Choroid plexus epithelial cell (primary cell): Measurements from ENCODE around the gene MAPK8.
A peak's percentile ranks its signal among the peaks of the same experiment; 100 is the strongest.

ENCODE experiments used
- DNase-seq: peaks from one replicate; pipeline ENCODE4 v3.0.0-alpha.2; 2010; ENCODE audit warnings: low read depth
- H3K4me3 ChIP-seq: 2 replicates; pipeline ENCODE4 v1.5.1; 2011; ENCODE audit warnings: low read depth, mild to moderate bottlenecking, control low read depth, low read length, moderate library complexity
- CTCF ChIP-seq: conservative IDR thresholded peaks from 2 replicates; pipeline ENCODE4 v1.5.1; 2011; ENCODE audit warnings: low read depth, mild to moderate bottlenecking, control low read depth, inconsistent platforms, low read length, moderate library complexity

MAPK8 gene

GRCh38 chr10:48361176-48361575, 54.7 kb downstream of the MAPK8 start:
- H3K4me3 ChIP-seq: no peak overlapping the region
- TF ChIP-seq CTCF: no peak
- no peak for DNase-seq

DNA sequence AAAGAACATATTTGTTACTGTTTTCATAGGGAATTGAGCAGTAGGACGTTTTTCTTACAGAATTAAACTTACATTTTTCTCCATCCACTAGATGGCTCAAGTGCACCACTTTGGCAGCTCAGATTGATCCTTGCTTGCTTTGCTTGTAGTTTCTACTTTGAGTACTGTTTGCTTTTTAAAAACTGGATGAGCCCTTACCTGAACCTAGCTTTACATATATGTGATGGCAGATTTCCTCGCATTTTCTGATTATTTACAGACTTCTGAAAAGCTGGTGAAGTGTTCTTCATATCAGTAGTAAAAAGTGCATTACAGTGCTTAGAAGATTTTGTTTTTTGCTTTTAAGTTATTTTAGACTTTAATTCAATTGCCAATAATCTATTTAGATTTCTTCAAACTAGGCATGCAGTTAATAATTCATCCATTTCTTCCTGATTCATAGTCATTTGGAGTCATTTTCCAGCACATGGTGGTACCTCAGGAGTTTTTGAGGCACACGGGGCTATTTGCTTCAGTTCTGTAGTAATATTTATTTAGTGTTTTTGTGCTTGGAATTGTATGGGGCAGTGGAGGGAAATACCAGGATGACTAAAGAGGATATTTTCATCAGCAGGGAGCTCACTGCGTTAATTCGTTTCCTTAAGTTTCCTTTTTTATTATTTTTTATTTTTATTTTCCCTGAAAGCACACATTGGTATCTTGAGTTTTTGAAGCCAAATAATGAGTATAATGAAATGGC, 57.3 kb downstream of the MAPK8 start:
- peak; percentile 90 for DNase-seq
- no peak overlapping the region for H3K4me3 ChIP-seq
- TF ChIP-seq CTCF: peak; percentile 81

- peak overlapping the region; percentile 17 for H3K4me3 ChIP-seq
- no peak for TF ChIP-seq CTCF
- peak; percentile 86 for DNase-seq
Observed at GRCh38 chr10:48364659-48365405, 58.4 kb downstream of the MAPK8 start.

GRCh38 chr10:48365668-48366067, 59.2 kb downstream of the MAPK8 start:
- no peak for DNase-seq
- H3K4me3 ChIP-seq: no peak overlapping the region
- TF ChIP-seq CTCF: no peak

GRCh38 chr10:48366261-48366660, 59.8 kb downstream of the MAPK8 start:
- peak; percentile 50 for DNase-seq
- no peak overlapping the region for H3K4me3 ChIP-seq
- no peak for TF ChIP-seq CTCF

GRCh38 chr10:48369501-48369900, 63.0 kb downstream of the MAPK8 start:
- DNase-seq: no peak
- no peak overlapping the region for H3K4me3 ChIP-seq
- no peak for TF ChIP-seq CTCF
